ENCODE data around the gene KIRREL2. TPM values are rescaled to one million over a fixed set of nuclear protein-coding genes. Genes with fewer than 3 reads are reported as not detected.

Gene KIRREL2
- total RNA-seq, 1 donor from 2014 or later, result 3.5 TPM

DNA sequence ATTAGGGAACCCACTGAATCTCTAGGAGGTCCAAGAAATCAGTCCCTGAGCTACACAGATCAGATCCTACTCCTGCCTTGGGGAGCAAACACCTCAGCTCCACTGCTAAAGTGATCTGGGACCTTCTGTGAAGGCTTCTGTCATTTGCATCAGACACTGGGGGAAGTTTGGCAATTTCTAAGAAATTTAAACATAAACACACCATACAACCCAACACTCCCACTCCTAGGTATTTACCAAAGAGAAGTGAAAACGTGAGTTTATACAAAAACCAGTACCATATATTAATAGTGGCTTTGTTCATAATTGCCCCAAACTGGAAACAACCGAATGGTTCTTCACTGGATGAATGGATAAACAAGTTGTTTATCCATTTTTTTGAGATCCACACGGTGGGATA, 58.7 kb downstream of the KIRREL2 start:
- H3K27ac Mint-ChIP-seq, result no peak overlapping the region
- no peaks in the 10 kb centered on the region for H3K36me3 Mint-ChIP-seq
- H3K4me3 Mint-ChIP-seq, result no peak overlapping the region
- H3K9me3 Mint-ChIP-seq, result no peaks in the 10 kb centered on the region
- H3K4me1 Mint-ChIP-seq (ENCODE audit: unreplicated experiment), result no peaks in the 10 kb centered on the region
- no peak for DNase-seq (ENCODE audit: extremely low spot score, unreplicated experiment)
- TF ChIP-seq, protein P1, sequence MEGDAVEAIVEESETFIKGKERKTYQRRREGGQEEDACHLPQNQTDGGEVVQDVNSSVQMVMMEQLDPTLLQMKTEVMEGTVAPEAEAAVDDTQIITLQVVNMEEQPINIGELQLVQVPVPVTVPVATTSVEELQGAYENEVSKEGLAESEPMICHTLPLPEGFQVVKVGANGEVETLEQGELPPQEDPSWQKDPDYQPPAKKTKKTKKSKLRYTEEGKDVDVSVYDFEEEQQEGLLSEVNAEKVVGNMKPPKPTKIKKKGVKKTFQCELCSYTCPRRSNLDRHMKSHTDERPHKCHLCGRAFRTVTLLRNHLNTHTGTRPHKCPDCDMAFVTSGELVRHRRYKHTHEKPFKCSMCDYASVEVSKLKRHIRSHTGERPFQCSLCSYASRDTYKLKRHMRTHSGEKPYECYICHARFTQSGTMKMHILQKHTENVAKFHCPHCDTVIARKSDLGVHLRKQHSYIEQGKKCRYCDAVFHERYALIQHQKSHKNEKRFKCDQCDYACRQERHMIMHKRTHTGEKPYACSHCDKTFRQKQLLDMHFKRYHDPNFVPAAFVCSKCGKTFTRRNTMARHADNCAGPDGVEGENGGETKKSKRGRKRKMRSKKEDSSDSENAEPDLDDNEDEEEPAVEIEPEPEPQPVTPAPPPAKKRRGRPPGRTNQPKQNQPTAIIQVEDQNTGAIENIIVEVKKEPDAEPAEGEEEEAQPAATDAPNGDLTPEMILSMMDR (conservative IDR thresholded peaks at IDR 0.05), result no peak
- H3K27me3 Mint-ChIP-seq, result no peaks in the 10 kb centered on the region

Other genes with a start within 250 kb of the KIRREL2 start
- gene HAUS5, start 244.2 kb upstream of the KIRREL2 start, total RNA-seq (ENCODE audit: low replicate concordance), result 19.5 and 42.6 TPM in 2 replicates
- gene RBM42, start 227.9 kb upstream of the KIRREL2 start, total RNA-seq (ENCODE audit: low replicate concordance), result 79.6 and 84.9 TPM in 2 replicates
- gene ETV2, start 215.2 kb upstream of the KIRREL2 start, total RNA-seq (ENCODE audit: low replicate concordance), result 1.1 TPM in 2 replicates
- 408 and 544 TPM in 2 replicates for gene COX6B1, start 208.6 kb upstream of the KIRREL2 start, total RNA-seq (ENCODE audit: low replicate concordance)
- gene UPK1A, start 190.4 kb upstream of the KIRREL2 start, total RNA-seq (ENCODE audit: low replicate concordance), result 4.4 and 5.1 TPM in 2 replicates
- not detected in 2 replicates for gene ZBTB32, start 152.4 kb upstream of the KIRREL2 start, total RNA-seq (ENCODE audit: low replicate concordance)
- gene KMT2B, start 138.9 kb upstream of the KIRREL2 start, total RNA-seq (ENCODE audit: low replicate concordance), result 52.3 and 55.4 TPM in 2 replicates
- gene IGFLR1, start 114.5 kb upstream of the KIRREL2 start, total RNA-seq (ENCODE audit: low replicate concordance), result 1.5 and 3.8 TPM in 2 replicates
- 22.2 and 25.4 TPM in 2 replicates for gene U2AF1L4, start 111.5 kb upstream of the KIRREL2 start, total RNA-seq (ENCODE audit: low replicate concordance)
- gene PSENEN, start 111.3 kb upstream of the KIRREL2 start, total RNA-seq (ENCODE audit: low replicate concordance), result 74.2 and 85.4 TPM in 2 replicates
- 15.5 and 17.9 TPM in 2 replicates for gene LIN37, start 108.3 kb upstream of the KIRREL2 start, total RNA-seq (ENCODE audit: low replicate concordance)
- gene HSPB6, start 99.9 kb upstream of the KIRREL2 start, total RNA-seq (ENCODE audit: low replicate concordance), result 0.43 and 0.60 TPM in 2 replicates
- 34.6 and 48.0 TPM in 2 replicates for gene PROSER3, start 98.7 kb upstream of the KIRREL2 start, total RNA-seq (ENCODE audit: low replicate concordance)
- gene ARHGAP33, start 81.3 kb upstream of the KIRREL2 start, total RNA-seq (ENCODE audit: low replicate concordance), result 16.3 and 71.8 TPM in 2 replicates
- gene PRODH2, start 44.1 kb upstream of the KIRREL2 start, total RNA-seq (ENCODE audit: low replicate concordance), result 11.5 and 20.6 TPM in 2 replicates
- 1.9 TPM in 2 replicates for gene NPHS1, start 4.4 kb upstream of the KIRREL2 start, total RNA-seq (ENCODE audit: low replicate concordance)
- 43.3 and 120 TPM in 2 replicates for gene APLP1, start 11.7 kb downstream of the KIRREL2 start, total RNA-seq (ENCODE audit: low replicate concordance)
- 9.1 and 11.6 TPM in 2 replicates for gene NFKBID, start 43.6 kb downstream of the KIRREL2 start, total RNA-seq (ENCODE audit: low replicate concordance)
- 1.0 and 1.3 TPM in 2 replicates for gene HCST, start 45.6 kb downstream of the KIRREL2 start, total RNA-seq (ENCODE audit: low replicate concordance)
- gene TYROBP, start 51.4 kb downstream of the KIRREL2 start, total RNA-seq (ENCODE audit: low replicate concordance), result not detected in 2 replicates
- 17.3 and 22.6 TPM in 2 replicates for gene LRFN3, start 79.5 kb downstream of the KIRREL2 start, total RNA-seq (ENCODE audit: low replicate concordance)
- 16.1 and 17.3 TPM in 2 replicates for gene SDHAF1, start 138.3 kb downstream of the KIRREL2 start, total RNA-seq (ENCODE audit: low replicate concordance)
- 8.7 and 14.5 TPM in 2 replicates for gene SYNE4, start 151.9 kb downstream of the KIRREL2 start, total RNA-seq (ENCODE audit: low replicate concordance)
- 17.8 and 24.8 TPM in 2 replicates for gene ALKBH6, start 157.3 kb downstream of the KIRREL2 start, total RNA-seq (ENCODE audit: low replicate concordance)
- gene CLIP3, start 176.0 kb downstream of the KIRREL2 start, total RNA-seq (ENCODE audit: low replicate concordance), result 5.6 and 51.1 TPM in 2 replicates
- gene THAP8, start 197.4 kb downstream of the KIRREL2 start, total RNA-seq (ENCODE audit: low replicate concordance), result 4.9 and 6.4 TPM in 2 replicates
- gene WDR62, start 198.0 kb downstream of the KIRREL2 start, total RNA-seq (ENCODE audit: low replicate concordance), result 3.3 and 12.5 TPM in 2 replicates

All from type B pancreatic cell (in vitro differentiated cells).